SK-N-SH treated with all-trans-retinoic acid at 6 μM for 48 hours (cell line): ENCODE results near the gene INAFM1.

Experiments used
- ATAC-seq: fragments of 200-7000 bp; cut with Tn5 transposase; 3 replicates; pipeline ENCODE4 v1.9.1; 2020; ENCODE audit warnings: mild to moderate bottlenecking, moderate library complexity
- ARNTL ChIP-seq: fragments of 450-650 bp; formaldehyde crosslinking; IDR thresholded peaks from 2 replicates; pipeline ENCODE4 v1.5.0; 2020; ENCODE audit warnings: low read depth, mild to moderate bottlenecking, moderate library complexity, borderline replicate concordance
- BACH2 ChIP-seq: fragments of 250-450 bp; sonication (Bioruptor Pico); IDR thresholded peaks from 2 replicates; pipeline ENCODE4 v1.9.0; 2021; ENCODE audit warnings: mild to moderate bottlenecking, borderline replicate concordance
- CREB5 ChIP-seq: fragments of 250-450 bp; sonication (Bioruptor Pico); IDR thresholded peaks from 2 replicates; pipeline ENCODE4 v1.5.1; 2020; ENCODE audit warnings: low read depth, mild to moderate bottlenecking, moderate library complexity
- CSDC2 ChIP-seq: fragments of 250-450 bp; sonication (Bioruptor Pico); IDR thresholded peaks from 2 replicates; pipeline ENCODE4 v1.5.0; 2020; ENCODE audit warnings: mild to moderate bottlenecking, moderate library complexity
- ESRRG ChIP-seq: fragments of 250-450 bp; sonication (Bioruptor Pico); IDR thresholded peaks from 2 replicates; pipeline ENCODE4 v1.6.1; 2021; ENCODE audit warnings: mild to moderate bottlenecking
- GLIS3 ChIP-seq: fragments of 250-450 bp; sonication (Bioruptor Pico); IDR thresholded peaks from 2 replicates; pipeline ENCODE4 v1.5.0; 2020; ENCODE audit warnings: mild to moderate bottlenecking, moderate library complexity
- OSR1 ChIP-seq: fragments of 250-450 bp; sonication (Bioruptor Pico); IDR thresholded peaks from 2 replicates; pipeline ENCODE4 v1.8.0; 2022; ENCODE audit warnings: moderate library complexity, mild to moderate bottlenecking, inconsistent platforms
- PATZ1 ChIP-seq: fragments of 250-450 bp; sonication (Bioruptor Pico); IDR thresholded peaks from 2 replicates; pipeline ENCODE4 v1.8.0; 2020; ENCODE audit warnings: mild to moderate bottlenecking, moderate library complexity, borderline replicate concordance
- POU6F1 ChIP-seq: fragments of 250-450 bp; sonication (Bioruptor Pico); IDR thresholded peaks from 2 replicates; pipeline ENCODE4 v1.8.0; 2021; ENCODE audit warnings: low read depth, mild to moderate bottlenecking, moderate library complexity, borderline replicate concordance
- SNAI2 ChIP-seq: fragments of 250-450 bp; sonication (Bioruptor Pico); IDR thresholded peaks from 2 replicates; pipeline ENCODE4 v1.5.0; 2020; ENCODE audit warnings: mild to moderate bottlenecking, moderate library complexity
- TCF4 ChIP-seq: fragments of 250-450 bp; sonication (Bioruptor Pico); IDR thresholded peaks from 2 replicates; pipeline ENCODE4 v1.8.0; 2021; ENCODE audit warnings: mild to moderate bottlenecking, moderate library complexity, borderline replicate concordance
- TOX ChIP-seq: fragments of 250-450 bp; sonication (Bioruptor Pico); IDR thresholded peaks from 2 replicates; pipeline ENCODE4 v1.8.0; 2021; ENCODE audit warnings: mild to moderate bottlenecking, moderate library complexity, borderline replicate concordance
- TSHZ2 ChIP-seq: fragments of 250-450 bp; sonication (Bioruptor Pico); IDR thresholded peaks from 2 replicates; pipeline ENCODE4 v1.5.0; 2020; ENCODE audit warnings: mild to moderate bottlenecking, moderate library complexity
- ZC3H10 ChIP-seq: fragments of 250-450 bp; sonication (Bioruptor Pico); IDR thresholded peaks from 2 replicates; pipeline ENCODE4 v1.5.1; 2021; ENCODE audit warnings: mild to moderate bottlenecking, moderate library complexity
- ZFP3 ChIP-seq: fragments of 250-450 bp; sonication (Bioruptor Pico); IDR thresholded peaks from 2 replicates; pipeline ENCODE4 v1.5.0; 2020; ENCODE audit warnings: mild to moderate bottlenecking, moderate library complexity
- ZNF565 ChIP-seq: fragments of 450-650 bp; formaldehyde crosslinking; conservative IDR thresholded peaks from 2 replicates; pipeline ENCODE4 v1.5.0; 2020; ENCODE audit warnings: low read depth, mild to moderate bottlenecking, moderate library complexity
- ZNF70 ChIP-seq: fragments of 450-650 bp; formaldehyde crosslinking; IDR thresholded peaks from 2 replicates; pipeline ENCODE4 v1.5.0; 2020; ENCODE audit warnings: mild to moderate bottlenecking, moderate library complexity
- ZNF8 ChIP-seq: fragments of 450-650 bp; formaldehyde crosslinking; IDR thresholded peaks from 2 replicates; pipeline ENCODE4 v1.5.0; 2020; ENCODE audit warnings: mild to moderate bottlenecking, moderate library complexity

Gene INAFM1

GRCh38 chr19:47264629-47265028 is 10.1 kb upstream of the INAFM1 start:
- TF ChIP-seq TSHZ2 (CRISPR knock-in tag): no peak
- TF ChIP-seq ARNTL (CRISPR knock-in tag): no peak
- no peak for TF ChIP-seq CREB5 (CRISPR knock-in tag)
- no peak for TF ChIP-seq ZNF70 (CRISPR knock-in tag)
- TF ChIP-seq ZFP3: no peak
- no peak for TF ChIP-seq PATZ1 (CRISPR knock-in tag)
- no peak for TF ChIP-seq ZNF565 (CRISPR knock-in tag)
- TF ChIP-seq TOX: no peak
- TF ChIP-seq GLIS3 (CRISPR knock-in tag): no peak
- TF ChIP-seq POU6F1 (CRISPR knock-in tag): no peak
- no peak for TF ChIP-seq TCF4 (CRISPR knock-in tag)
- no peak for TF ChIP-seq ZC3H10 (CRISPR knock-in tag)
- ATAC-seq: no peak

- ATAC-seq: no peak
- TF ChIP-seq TOX: no peak
- no peak for TF ChIP-seq ZC3H10 (CRISPR knock-in tag)
- TF ChIP-seq SNAI2 (CRISPR knock-in tag): no peak
- no peak for TF ChIP-seq TSHZ2 (CRISPR knock-in tag)
- no peak for TF ChIP-seq CSDC2 (CRISPR knock-in tag)
- TF ChIP-seq ESRRG (CRISPR knock-in tag): no peak
- TF ChIP-seq OSR1 (CRISPR knock-in tag): no peak
- no peak for TF ChIP-seq ZNF8
- no peak for TF ChIP-seq BACH2 (CRISPR knock-in tag)
- TF ChIP-seq POU6F1 (CRISPR knock-in tag): no peak
- TF ChIP-seq ZFP3: no peak
- TF ChIP-seq TCF4 (CRISPR knock-in tag): no peak
- TF ChIP-seq PATZ1 (CRISPR knock-in tag): no peak
- no peak for TF ChIP-seq GLIS3 (CRISPR knock-in tag)
These were observed 8.2 kb upstream of the INAFM1 start for GRCh38 chr19:47266401-47266941.
